Chondrocyte (in vitro differentiated cells): ENCODE results near the gene SMIM35. TPM values are rescaled to one million over a fixed set of nuclear protein-coding genes. Genes with fewer than 3 reads are reported as not detected.

Experiments used
- DNase-seq: peaks from one replicate; pipeline ENCODE4 v3.0.0; 2021; ENCODE audit warnings: mixed read lengths, low spot score
- H3K27ac Mint-ChIP-seq: one replicate; pipeline ENCODE4 v1.8.0; 2021; ENCODE audit warnings: mild to moderate bottlenecking, moderate library complexity, mixed read lengths; ENCODE audit not compliant: unreplicated experiment
- H3K27me3 Mint-ChIP-seq: 2 replicates; pipeline ENCODE4 v1.8.0; 2021; ENCODE audit warnings: low read depth, mixed read lengths
- H3K36me3 Mint-ChIP-seq: 2 replicates; pipeline ENCODE4 v1.8.0; 2021; ENCODE audit warnings: low read depth, mixed read lengths
- H3K4me1 Mint-ChIP-seq: 2 replicates; pipeline ENCODE4 v1.8.0; 2021; ENCODE audit warnings: low read depth, mild to moderate bottlenecking, mixed read lengths
- H3K4me3 Mint-ChIP-seq: one replicate; pipeline ENCODE4 v1.8.0; 2021; ENCODE audit warnings: mild to moderate bottlenecking, moderate library complexity, mixed read lengths; ENCODE audit not compliant: unreplicated experiment
- H3K9me3 Mint-ChIP-seq: 2 replicates; pipeline ENCODE4 v1.8.0; 2021; ENCODE audit warnings: low read depth, mixed read lengths
- CTCF ChIP-seq: fragments of 200-600 bp; sonication (generic); IDR thresholded peaks from 2 replicates; pipeline ENCODE4 v1.5.0; 2021; ENCODE audit warnings: antibody characterized with exemption, mild to moderate bottlenecking, moderate library complexity
- total RNA-seq: library from RNA; stranded (reverse); gene quantifications from 3 replicates; pipeline ENCODE4 v1.2.1, GENCODE V29; 2021

Gene SMIM35
- total RNA-seq, 1 donor from 2014 or later: not detected

GRCh38 chr11:117959438-117960149 lies 127.2 kb downstream of the SMIM35 start:
- Mint-ChIP-seq H3K4me1 (no peaks in the 10 kb centered on the region), H3K27ac (no peak overlapping the region), H3K27me3 (peaks cover 27% of the 10 kb centered on the region), H3K9me3 (peaks cover 7% of the 10 kb centered on the region), H3K36me3 (peaks cover 2% of the 10 kb centered on the region), H3K4me3 (no peak overlapping the region)
- no peak for TF ChIP-seq CTCF
- DNase-seq: no peak

DNA sequence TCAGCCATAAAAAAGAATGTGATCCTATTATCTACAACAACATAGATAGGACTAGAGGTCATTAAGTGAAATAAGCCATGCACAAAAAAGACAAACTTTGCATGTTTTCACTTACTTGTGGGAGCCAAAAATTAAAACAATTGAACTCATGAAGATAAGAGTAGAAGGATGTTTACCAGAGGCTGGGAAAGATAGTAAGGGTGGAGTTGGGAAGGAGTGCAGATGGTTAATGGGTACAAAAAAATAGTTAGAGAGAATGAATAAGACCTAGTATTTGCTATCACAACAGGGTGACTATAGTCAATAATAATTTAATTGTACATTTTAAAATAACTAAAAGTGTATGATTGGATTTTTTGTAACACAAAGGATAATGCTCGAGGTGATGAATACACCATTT lies 127.8 kb downstream of the SMIM35 start:
- TF ChIP-seq CTCF: no peak
- peaks cover 2% of the 10 kb centered on the region for H3K36me3 Mint-ChIP-seq
- H3K4me1 Mint-ChIP-seq: no peaks in the 10 kb centered on the region
- no peak overlapping the region for H3K27ac Mint-ChIP-seq
- DNase-seq: no peak
- peaks cover 7% of the 10 kb centered on the region for H3K9me3 Mint-ChIP-seq
- H3K27me3 Mint-ChIP-seq: peaks cover 27% of the 10 kb centered on the region
- H3K4me3 Mint-ChIP-seq: no peak overlapping the region

Other genes starting within 250 kb of the SMIM35 start
- gene FXYD6, start 210.3 kb downstream of the SMIM35 start, total RNA-seq: 0.53 to 3.0 TPM (median 2.8 TPM) in 3 replicates
- not detected in 3 replicates for gene TMPRSS13, start 157.6 kb downstream of the SMIM35 start, total RNA-seq
- gene IL10RA, start 100.6 kb downstream of the SMIM35 start, total RNA-seq: 0.12 to 0.77 TPM in 2 of 3 replicates, not detected in the other
- not detected in 3 replicates for gene TMPRSS4, start 9.9 kb downstream of the SMIM35 start, total RNA-seq
- gene SCN4B, start 65.9 kb upstream of the SMIM35 start, total RNA-seq: 0.28 to 0.42 TPM in 2 of 3 replicates, not detected in the other
- gene SCN2B, start 89.7 kb upstream of the SMIM35 start, total RNA-seq: 0.12 to 0.24 TPM (median 0.13 TPM) in 3 replicates
- gene JAML, start 138.0 kb upstream of the SMIM35 start, total RNA-seq: not detected in 3 replicates
- 1.1 to 1.7 TPM (median 1.6 TPM) in 3 replicates for gene MPZL3, start 165.4 kb upstream of the SMIM35 start, total RNA-seq
- gene MPZL2, start 177.3 kb upstream of the SMIM35 start, total RNA-seq: not detected in 3 replicates
- not detected in 3 replicates for gene CD3E, start 217.8 kb upstream of the SMIM35 start, total RNA-seq